ENCODE measurements around the gene NOP14.

GRCh38 chr4:2902126-2902525, 61.1 kb downstream of the NOP14 start:
- TF ChIP-seq, protein P1, sequence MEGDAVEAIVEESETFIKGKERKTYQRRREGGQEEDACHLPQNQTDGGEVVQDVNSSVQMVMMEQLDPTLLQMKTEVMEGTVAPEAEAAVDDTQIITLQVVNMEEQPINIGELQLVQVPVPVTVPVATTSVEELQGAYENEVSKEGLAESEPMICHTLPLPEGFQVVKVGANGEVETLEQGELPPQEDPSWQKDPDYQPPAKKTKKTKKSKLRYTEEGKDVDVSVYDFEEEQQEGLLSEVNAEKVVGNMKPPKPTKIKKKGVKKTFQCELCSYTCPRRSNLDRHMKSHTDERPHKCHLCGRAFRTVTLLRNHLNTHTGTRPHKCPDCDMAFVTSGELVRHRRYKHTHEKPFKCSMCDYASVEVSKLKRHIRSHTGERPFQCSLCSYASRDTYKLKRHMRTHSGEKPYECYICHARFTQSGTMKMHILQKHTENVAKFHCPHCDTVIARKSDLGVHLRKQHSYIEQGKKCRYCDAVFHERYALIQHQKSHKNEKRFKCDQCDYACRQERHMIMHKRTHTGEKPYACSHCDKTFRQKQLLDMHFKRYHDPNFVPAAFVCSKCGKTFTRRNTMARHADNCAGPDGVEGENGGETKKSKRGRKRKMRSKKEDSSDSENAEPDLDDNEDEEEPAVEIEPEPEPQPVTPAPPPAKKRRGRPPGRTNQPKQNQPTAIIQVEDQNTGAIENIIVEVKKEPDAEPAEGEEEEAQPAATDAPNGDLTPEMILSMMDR (IDR thresholded peaks at IDR 0.05) = no peak
- no peak for TF ChIP-seq POLR2A (IDR thresholded peaks at IDR 0.05)

All from transverse colon (tissue), 3 donors.